ENCODE data around the gene SLC2A3.

DNA sequence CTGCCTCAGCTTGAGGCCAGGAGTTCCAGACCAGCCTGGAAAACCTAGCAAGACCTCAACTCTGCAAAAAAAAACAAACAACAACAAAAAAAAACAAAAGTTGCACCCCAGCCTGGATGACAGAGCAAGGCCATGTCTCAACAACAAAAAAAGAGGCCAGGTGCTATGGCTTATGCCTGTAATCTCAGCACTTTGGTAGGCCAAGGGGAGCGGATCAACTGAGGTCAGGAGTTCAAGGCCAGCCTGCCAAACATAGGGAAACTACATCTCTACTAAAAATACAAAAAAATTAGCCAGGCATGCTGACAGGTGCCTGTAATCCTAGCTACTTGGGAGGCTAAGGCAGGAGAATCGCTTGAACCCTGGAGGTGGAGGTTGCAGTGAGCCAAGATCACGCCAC, 56.7 kb downstream of the SLC2A3 start:
- no peak for TF ChIP-seq POLR2A (IDR thresholded peaks at IDR 0.05)
- TF ChIP-seq, protein P1, sequence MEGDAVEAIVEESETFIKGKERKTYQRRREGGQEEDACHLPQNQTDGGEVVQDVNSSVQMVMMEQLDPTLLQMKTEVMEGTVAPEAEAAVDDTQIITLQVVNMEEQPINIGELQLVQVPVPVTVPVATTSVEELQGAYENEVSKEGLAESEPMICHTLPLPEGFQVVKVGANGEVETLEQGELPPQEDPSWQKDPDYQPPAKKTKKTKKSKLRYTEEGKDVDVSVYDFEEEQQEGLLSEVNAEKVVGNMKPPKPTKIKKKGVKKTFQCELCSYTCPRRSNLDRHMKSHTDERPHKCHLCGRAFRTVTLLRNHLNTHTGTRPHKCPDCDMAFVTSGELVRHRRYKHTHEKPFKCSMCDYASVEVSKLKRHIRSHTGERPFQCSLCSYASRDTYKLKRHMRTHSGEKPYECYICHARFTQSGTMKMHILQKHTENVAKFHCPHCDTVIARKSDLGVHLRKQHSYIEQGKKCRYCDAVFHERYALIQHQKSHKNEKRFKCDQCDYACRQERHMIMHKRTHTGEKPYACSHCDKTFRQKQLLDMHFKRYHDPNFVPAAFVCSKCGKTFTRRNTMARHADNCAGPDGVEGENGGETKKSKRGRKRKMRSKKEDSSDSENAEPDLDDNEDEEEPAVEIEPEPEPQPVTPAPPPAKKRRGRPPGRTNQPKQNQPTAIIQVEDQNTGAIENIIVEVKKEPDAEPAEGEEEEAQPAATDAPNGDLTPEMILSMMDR (IDR thresholded peaks at IDR 0.05), result no peak
